GM18868 (cell line): Measurements from ENCODE around the gene DHFR.
"Not testable (repeated sequence)": the region's sequence is repeated elsewhere in the genome, so short reads cannot be mapped to it uniquely, and the experiment has no call there.

Experiments used
- ATAC-seq: cut with Tn5 transposase; IDR thresholded peaks from one replicate; pipeline ENCODE4 v1.9.1; 2021; ENCODE audit warnings: mild to moderate bottlenecking, moderate library complexity; ENCODE audit not compliant: unreplicated experiment

Gene DHFR

DNA sequence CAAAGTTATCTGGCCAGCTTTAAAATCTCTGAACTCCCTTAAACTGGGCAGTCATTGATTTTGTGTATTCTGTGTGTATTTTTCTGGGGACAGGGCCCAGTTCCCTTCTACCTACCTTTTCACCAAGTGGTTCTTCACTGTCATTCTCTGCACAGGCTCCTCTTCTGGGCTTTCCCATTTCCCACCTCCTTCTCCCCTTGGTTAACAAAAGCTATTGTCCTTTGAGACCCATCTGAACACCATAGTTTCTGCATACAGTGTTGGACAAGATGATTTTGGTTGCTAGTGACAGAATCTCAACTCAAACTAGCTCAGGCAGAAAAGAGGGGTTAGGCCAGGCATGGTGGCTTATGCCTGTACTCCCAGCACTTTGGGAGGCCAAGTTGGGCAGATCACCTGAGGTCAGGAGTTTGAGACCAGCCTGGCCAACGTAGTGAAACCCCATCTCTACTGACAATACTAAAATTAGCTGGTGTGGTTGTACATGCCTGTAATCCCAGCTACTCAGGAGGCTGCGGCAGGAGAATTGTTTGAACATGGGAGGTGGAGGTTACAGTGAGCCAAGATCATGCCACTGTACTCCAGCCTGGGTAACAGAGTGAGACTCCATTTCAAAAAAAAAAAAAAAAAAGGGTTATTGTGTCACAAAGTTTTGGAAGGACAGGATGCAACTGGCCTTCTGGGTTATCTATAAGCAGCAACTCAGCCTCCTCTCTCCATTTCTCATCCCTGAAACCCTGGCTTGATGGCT is 53.7 kb downstream of the DHFR start:
- no peak for ATAC-seq

DNA sequence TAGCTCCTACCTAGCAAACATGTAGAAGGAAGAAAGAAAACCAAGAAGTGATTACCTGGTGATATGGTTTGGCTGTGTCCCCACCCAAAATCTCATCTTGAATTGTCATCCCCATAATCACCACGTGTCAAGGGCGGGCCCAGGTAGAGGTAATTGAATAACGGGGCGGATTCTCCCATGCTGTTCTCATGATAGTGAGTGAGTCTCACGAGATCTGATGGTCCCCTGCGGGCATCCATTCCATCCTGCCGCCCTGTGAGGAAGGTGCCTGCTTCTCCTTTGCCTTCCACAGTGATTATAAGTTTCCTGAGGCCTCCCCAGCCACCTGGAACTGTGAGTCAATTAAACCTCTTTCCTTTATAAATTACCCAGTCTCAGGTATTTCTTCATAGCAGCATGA is 57.3 kb downstream of the DHFR start:
- no peak for ATAC-seq

DNA sequence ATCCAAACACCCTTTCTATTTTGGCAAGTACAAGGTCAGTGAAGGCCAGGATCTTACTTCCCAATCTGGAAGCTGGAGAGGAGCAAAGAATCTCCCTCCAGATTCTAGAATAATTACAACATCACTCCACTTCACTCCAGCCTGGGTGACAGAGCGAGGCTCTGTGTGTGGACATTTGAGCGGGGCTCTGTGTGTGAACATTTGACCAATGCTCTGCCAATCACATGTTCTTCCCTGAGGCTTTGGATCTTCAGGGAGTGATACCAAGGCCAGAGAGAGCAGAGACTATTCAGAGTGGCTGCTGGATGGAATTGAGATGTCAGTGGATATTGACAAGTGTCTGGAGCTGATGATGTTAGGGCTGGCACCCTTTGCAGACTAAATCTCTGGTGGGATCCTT is 60.0 kb downstream of the DHFR start:
- ATAC-seq: no peak

DNA sequence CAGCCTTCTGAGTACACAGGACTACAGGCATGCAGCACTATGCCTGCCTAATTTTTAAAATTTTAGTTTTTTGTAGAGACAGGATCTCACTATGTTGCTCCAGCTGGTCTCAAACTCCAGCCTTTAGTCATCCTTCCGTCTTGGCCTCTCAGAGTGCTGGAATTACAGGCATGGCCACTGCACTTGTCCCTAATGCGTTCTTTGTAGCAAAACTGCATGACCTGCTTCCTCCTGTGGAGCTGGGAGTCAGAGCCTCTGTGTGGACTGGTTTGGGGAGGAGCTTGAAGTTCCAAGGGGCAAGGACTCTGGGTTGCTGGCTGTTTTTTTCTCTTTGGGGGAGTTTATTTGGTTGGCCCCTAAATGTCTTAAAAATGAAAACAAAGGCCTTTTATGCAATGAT is 62.0 kb downstream of the DHFR start:
- no peak for ATAC-seq

DNA sequence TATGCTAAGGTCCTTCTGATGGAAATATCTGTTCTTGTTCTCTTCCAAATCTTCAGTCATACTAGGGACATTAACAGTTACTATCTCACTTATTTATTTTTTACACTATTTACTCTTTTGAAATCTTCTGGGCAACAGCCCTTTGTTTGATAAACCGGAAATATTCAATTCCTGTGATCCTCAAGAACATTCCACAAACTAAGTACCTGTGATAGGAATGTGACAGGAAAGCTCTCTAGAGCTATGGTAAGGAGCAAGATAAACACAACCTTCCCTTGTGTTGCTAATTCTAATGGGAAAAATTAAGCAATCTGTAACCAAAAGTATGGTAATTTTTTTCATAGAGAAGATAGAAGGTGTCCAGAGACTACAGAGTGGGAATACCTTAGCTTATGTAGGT is 62.7 kb downstream of the DHFR start:
- ATAC-seq: no peak

DNA sequence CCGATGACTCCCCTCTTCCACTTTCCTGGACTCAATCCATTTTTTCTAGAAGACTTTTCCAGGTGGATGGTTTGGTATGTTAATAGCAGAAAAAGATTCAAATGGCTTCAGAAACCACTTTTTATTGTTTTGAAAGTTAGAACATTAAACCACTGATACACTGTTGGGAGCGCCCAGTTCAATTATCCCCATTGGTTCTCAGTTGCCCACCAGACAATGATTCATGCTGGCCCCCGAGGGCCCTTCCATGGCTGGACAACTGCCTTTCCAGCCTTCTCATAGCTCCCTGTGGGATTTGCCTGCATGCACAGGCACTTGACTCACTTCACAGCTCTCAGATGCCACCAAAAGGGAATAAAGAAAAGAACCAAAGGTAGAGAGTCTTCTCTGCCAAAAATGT is 63.4 kb downstream of the DHFR start:
- ATAC-seq: no peak

DNA sequence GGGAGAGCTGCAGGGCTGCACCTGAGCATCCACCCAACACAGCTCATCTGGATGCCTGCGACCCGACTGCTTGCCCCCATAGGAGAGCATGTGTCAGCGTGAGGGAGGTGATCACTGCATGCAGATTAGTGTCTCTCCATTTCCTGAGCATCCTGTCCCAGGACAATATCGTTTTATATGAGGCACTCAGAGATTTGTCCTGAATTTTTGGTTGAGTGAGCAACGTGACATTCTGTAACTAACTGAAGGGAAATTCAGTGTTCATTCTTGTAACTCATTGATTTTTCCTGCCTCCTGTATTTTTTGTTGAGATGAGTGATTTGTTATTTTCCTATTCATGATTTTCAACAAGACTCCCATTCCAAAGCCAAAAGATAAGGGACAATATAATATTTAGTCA is 64.0 kb downstream of the DHFR start:
- no peak for ATAC-seq

DNA sequence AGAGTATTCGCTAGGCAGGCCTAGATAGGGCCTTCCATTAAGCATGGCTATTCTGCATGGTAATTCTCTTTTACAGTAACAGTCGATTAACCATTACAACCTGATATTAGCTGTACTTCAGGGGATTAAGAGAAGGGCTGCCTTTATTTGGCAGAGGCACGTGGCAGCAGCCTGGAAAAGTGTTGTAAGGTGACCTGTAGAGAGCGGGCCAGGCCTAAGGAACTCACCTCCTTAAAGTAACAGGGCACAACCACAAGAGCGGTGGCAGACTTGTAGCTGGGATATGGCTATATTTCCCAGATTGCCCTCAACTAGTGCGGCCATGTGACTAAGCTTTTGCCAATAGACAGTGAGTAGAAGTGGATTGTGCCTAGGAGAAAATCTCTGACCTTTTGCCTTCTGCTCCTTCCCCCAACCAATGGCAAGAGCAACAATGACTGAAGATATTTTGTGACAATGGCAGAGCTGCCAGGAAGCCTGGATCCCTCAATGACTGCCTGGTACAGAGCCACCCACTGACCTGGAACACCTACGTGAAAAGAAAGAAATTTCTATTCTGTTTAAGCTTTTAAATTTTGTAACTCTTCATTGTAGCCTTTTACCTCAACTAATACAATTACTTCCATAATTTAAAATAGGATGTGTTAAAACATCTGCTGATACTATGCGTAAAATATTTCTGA is 65.8 kb downstream of the DHFR start:
- ATAC-seq: no peak

DNA sequence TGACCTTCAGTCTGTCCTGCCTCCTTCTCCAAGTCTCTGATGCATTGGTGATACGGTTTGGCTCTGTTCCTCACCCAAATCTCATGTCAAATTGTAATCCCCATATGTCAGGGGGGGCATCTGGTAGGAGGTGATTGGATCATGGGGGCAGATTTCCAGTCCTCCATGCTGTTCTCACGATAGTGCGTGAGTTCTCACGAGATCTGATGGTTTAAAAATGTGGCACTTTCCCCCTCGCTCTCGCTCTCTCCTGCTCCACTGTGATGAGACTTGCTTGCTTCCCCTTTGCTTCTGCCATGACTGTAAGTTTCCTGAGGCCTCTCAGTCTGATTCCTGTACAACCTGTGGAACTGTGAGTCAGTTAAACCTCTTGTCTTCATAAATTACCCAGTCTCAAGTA is 70.0 kb downstream of the DHFR start:
- ATAC-seq: no peak

DNA sequence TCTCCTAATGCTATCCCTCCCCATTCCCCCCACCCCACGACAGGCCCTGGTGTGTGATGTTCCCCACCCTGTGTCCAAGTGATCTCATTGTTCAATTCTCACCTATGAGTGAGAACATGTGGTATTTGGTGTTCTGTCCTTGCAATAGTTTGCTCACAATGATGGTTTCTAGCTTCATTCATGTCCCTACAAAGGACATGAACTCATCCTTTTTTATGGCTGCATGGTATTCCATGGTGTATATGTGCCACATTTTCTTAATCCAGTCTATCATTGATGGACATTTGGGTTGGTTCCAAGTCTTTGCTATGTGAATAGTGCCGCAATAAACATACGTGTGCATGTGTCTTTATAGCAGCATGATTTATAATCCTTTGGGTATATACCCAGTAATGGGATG is 74.5 kb downstream of the DHFR start:
- not testable (repeated sequence) for ATAC-seq

DNA sequence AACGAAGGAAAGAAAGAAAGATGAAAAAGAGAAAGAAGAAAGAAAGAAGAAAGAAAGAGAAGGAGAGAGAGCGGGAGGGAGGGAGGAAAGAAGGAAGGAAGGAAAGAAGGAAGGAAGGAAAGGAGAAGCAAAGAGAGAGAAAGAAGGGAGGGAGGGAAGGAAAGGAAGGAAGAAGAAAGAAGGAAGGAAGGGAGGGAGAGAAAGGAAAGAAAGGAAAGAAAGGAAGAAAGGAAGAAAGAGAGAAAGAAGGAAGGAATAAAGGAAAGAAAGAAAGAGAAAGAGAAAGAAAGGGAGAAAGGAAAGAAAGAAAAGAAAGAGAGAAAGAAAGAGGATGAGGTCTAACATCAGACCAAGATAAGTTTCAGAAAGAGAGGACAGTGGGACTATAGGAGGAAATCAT is 75.7 kb downstream of the DHFR start:
- ATAC-seq: no peak

DNA sequence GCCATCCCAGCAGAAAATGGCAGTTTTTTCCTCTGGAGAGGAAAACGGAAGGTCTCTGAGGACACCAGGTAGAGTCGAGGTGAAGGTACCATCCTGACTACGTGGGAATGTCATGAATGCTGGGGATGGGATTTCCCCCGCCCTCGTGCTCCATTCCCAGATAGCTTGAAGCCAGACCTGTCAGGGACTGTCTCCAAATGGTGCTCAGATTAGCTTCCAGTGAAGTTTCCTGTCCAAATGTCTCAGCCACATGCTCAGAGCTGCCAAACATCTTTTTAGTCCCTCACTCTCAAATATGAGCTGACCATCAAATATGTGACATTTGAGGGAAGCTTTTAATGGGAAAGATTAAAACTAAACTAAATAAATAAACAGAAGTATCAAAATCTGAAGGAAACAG is 77.1 kb downstream of the DHFR start:
- ATAC-seq: no peak

DNA sequence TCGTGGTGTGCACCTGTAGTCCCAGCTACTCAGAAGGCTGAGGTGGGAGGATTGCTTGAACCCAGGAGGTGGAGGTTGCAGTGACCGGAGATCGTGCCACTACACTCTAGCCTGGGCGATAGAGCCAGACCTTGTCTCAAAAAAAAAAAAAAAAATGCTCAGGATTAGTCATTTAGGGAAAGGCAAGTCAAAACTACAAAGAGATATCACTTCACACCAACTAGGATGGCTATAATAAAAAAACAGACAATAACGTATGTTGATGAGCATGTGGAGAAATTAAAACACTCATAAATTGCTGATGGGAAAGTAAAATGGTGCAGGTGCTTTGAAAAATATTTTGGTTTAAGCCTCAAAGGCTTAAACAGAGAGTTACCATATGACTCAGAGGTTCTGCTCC is 78.4 kb downstream of the DHFR start:
- ATAC-seq: no peak
